TTC549 (cell line): ENCODE results near the gene CLDND2.

Source experiments
- FAIRE-seq: peaks from 2 replicates; lab custom pipeline; 2012; peaks lifted over from hg19 to GRCh38; lab: Jason Lieb, UNC

CLDND2 gene

DNA sequence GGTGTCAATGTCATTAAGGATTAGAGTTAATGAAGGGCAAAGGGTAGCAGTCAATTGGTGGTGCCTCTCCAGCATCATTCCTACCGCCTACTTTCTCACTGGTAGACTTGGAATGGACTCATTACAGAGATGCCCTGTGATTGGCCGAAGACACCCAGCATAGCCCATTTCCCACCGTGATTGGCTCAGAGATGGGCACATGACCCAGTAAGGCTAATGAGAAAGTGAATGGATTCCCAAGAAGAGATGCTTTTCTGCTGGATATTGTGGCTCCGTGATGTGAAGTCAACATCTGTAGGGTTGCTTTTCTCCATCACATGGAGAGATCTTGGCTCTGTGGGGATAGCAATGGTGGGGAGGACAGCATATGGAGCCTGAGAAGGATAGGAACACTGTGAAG is 38.4 kb downstream of the CLDND2 start:
- FAIRE-seq: no peak

DNA sequence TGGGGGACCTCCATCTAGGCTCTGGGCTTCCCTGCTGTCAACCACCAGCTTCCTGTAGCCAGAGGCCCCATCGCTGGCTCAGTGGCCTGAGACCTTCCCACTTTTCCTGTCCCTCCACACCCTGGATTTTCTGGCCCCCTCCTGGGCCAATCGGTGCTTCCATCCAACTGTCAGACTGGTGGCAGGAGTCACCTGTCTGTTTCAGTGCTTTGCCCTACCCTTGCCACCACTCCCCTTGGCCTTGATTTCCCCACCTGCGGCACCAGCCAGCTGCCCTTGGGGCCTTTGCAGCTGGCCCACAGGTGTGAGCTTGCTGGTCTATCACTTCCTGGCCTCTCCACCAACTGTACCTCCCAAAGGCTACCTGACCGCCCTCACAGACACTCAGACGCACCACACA is 39.4 kb downstream of the CLDND2 start:
- FAIRE-seq: no peak

DNA sequence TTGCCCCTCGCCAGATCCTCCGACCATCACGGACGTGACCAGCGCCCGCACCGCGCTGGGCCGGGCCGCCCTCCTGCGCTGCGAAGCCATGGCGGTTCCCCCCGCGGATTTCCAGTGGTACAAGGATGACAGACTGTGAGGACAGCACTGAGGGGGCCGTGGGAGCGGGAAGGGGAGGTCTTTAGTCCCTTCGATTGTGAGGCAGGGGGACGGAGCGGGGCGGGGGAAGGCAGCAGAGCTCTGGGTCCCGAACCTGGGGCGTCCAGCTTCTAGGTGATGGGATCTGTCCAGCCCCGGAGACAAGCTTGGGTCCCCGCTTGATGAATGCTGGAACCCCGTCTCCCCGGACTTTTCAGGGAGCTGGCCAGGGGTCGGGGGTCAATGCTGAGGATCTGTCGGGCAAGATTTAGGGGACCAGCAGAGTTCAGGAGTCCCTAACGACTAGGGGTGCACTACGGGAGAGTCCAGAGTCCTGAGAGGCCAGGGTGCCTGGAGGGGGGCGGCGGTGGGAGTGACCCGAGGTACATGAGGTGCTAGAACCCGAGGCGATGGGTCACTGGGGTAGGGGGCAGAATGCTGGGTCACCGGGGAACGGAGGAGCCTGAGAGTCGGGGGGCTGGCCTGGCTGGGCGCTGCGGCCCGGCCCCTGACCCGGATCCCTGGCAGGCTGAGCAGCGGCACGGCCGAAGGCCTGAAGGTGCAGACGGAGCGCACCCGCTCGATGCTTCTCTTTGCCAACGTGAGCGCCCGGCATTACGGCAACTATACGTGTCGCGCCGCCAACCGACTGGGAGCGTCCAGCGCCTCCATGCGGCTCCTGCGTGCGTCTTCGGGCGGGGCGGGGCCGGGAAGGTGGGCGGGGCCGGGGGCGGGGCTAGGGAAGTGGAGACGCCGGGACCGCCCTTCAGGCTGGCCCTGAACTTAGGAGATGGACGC is 41.5 kb downstream of the CLDND2 start:
- no peak for FAIRE-seq

DNA sequence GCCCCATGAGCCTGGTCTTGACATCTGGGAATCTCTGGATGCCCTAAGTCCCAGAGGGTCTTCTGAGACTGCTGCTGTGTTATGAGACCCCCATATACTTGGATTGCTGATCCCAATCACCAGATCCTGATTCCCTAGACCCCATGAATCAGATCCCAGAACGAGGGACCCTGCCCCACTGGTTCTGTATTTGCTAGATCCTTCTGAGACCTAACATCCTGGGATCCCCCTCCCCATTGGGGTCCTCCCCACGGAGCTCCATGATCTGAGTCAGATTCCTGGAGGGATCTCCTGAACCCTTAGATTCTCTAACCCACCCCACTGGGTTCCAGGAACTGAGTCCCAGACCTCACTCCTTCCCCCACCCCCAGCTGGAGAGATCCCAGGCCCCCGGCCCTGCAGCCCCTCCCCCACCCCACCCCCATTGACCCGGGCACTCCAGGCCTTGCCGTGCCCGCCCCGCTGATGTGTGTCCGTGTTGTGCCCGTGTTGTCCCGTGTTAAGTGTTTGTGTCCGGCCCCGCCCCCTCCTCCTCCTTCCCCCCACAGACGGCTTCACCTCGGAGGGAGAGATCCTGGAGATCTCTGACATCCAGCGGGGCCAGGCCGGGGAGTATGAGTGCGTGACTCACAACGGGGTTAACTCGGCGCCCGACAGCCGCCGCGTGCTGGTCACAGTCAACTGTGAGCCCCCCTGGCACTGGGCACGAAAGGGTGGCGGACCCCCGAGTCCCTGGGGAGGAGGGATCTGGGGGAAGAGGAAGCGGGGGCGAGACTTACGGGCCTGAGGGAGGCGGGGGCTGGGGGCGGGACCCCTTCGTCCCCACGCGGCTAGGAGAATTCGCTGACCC is 42.4 kb downstream of the CLDND2 start:
- no peak for FAIRE-seq

DNA sequence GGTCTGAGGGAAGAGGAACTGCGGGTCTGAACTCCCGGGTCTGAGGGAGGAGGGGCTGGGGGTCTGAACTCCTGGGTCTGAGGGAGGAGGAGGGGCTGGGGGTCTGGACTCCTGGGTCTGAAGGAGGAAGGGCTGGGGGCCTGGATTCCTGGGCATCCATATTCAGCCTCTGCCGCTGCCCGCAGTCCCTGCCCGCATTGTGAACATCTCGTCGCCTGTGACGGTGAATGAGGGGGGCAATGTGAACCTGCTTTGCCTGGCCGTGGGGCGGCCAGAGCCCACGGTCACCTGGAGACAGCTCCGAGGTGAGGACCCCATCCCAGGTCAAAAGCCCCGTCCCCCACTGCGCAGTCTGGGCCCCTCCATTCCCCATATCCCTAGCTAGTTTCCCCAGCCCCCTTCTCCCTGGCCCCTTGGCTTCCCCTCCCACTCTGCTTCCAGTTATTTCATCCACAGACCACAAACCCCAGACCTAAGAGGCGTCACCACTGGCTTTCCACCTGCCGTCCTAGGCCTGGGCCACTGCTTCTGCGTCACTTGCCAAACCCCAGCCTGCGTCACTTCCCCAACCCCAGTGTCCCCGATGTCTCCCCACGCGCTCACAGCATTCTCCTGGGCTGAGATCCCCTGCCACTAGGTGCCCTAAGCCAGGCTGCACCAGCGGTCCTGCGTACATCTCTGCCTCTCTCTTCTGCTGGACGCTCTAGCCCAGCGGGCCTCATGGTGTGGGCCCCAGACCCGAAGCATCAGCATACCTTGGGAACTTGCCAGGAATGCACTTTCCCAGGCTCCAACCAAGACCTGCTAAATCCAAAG is 43.4 kb downstream of the CLDND2 start:
- no peak for FAIRE-seq

DNA sequence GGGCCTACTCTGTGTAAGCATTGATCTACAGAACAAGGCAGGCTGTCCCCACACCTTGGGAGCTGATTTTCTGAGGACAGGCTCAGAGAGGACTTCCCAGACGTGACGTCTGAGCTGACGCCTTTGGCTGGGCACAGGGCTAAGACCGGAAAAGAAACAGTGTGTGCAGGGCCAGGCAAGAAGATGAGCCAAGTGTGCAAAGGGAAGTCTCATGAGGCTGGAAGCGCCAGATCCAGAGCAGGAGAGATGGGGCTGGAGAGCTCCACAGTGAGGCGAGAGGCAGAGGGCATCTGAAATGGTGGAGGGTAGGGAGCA is 44.7 kb downstream of the CLDND2 start:
- no peak for FAIRE-seq

DNA sequence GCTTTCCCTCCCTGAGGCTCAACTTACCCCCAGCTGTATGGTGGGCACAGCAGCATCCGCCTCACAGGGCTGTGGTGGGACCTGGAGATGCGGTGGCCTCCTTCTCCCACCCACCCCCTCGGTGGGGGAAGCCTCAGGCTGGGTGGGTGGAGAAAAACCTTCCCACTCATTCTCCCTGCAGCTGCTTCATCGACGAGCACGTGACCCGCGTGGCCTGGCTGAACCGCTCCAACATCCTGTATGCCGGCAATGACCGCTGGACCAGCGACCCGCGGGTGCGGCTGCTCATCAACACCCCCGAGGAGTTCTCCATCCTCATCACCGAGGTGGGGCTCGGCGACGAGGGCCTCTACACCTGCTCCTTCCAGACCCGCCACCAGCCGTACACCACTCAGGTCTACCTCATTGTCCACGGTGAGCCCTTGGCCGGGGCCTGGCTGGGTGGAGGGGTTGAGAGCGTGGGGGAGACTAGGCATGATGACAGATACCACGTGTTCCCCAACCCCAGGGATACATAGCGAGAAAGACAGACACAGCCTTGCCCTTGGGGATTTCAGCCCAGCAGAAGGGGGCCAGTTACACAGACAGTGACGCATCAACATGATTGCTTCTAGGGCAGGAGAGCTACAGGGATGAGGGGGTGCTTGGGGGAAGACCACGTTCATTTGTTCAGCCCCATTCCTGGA is 45.2 kb downstream of the CLDND2 start:
- FAIRE-seq: no peak

DNA sequence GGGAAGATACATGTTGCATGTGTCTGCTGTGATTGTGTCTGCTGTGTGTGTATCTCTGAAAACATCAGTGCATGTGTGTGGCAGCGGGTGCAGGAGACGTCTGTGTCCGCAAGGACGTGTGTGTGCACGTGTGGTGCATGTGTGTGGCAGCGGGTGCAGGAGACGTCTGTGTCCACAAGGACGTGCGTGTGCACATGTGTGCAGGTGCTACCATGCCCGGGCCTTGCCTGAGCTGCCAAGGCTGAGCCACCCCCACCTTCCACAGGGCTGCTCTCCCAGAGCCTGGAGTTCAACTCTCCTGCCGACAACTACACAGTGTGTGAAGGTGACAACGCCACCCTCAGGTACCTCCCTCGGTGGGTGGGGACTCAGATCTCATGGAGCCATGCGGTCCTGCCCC is 47.0 kb downstream of the CLDND2 start:
- no peak for FAIRE-seq

DNA sequence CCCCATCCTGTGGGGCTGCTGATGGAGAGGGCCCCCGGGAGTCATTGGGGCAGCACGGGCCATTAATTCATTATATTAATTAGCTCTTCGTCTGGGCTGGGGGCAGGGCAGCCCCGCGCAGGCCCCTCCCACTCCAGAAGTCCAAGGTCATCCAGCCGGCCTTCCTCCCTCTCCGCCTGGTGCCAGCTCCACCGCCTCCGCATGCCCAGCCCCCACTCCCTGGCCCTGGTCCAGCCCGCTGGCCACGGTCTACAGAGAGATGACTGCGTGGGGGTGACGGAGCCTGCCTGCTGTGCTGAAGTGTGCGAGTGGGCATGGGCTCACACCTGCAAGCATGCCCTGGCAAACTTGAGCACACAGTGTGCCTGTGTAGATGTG is 48.5 kb downstream of the CLDND2 start:
- FAIRE-seq: no peak

DNA sequence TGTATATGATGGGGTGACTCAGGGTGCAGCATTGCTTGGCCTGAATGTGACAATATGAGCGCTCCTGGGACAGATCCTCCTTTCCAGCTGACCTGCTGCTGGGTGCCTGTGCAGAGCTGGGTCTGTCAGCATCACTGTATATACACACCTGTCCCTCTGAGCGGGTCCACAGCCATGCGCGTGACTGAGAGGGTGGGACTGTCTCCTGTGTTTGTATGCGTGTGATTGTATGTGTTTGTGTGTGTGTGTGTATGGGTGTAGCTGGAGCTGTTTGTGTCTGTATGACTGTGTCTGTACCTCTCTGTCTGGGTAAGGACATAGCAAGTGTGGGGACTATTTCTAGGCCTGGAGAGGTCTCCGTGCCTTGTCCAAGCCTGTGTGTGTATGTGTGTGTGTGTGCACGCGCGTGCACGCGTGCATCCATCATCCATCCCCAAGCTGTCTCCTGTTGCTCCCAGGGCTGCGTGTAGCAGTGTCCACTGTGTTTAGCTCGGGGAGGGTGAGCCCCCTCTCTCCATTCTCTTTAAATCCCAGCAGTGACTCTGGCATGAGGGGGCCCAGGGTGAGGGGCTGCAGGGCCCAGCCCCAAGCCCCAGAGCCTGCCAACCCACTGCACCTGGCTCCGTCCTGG is 49.0 kb downstream of the CLDND2 start:
- no peak for FAIRE-seq

DNA sequence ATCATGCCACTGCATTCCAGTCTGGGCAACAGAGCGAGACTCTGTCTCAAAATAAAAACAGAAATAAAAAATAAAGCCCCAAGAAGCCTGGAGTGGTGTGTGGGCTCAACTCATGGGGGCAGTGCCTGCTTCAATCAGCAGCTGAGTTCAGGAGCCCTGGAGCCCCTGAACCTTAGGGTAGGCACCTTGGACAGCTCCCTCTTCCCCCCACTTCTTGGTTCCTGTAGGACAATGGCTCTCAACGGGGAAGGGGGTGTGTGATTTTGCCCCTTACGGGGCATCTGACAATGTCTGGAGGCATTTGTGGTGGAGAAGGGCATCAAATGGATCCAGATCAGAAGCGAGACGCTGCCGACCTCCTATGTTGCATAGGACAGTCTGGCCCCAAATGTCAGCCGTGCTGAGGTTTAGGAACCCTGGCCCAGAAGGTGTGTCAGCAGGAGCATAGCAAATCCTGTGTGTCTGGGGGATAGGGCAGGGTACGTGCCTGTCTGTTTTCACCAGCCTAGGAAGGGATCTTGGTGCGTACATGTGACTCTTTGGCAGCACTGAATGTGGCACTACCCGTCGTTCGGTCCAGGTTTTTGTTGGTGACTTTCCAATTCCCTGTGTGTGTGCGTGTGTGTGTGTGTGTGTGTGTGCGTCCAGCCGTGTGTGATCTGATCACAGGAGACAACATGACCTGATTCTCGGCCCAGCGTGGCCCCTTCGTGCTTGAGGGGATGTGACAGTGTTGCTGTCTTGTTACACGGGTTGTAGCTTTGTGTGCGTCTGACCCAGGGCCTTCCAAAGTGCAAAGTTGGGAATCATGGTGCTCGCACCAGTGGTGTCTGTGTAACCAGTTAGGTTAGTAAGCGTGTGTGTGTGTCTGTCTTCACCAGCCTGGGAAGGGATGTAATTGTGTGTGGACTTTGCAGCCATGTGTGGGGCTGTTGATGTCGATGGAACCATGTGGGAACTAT is 49.8 kb downstream of the CLDND2 start:
- no peak for FAIRE-seq

DNA sequence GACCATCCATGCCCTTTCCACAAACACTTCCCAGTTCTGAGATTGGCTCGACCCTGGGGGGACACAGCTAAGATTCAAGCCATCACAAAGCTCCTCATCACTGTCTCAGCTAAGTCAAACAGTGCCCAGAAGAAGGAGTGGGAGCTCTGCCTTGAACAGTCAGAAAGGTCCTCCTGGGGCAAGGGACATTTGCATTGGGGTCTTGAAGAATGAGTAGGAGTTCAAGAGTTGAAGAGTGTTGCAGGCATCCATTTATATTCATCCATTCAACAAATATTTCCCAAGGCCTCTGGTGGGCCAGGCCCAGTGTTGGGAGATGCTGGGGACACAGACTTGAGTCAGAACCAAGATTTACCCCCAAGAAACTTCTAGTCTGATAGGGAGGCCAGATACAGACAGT is 50.8 kb downstream of the CLDND2 start:
- FAIRE-seq: no peak

DNA sequence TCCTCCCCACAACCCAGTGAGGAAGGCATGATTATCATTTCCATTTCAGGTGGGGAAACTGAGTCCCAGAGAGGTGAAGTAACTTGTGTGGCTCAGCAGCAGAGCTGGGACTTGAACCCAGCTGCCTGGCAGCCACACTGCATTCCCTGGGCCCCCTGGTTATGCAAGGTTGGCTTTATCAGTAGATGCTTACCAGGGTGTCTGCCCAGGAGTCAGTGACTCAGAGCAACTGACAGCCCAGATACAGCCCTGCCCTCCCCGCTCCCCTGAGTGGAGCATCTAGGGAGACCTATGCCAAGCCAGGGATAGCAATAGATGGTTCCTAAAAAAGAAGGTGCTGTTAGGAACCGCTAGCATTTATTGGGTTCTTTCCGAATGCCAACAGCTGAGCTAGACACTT is 51.4 kb downstream of the CLDND2 start:
- no peak for FAIRE-seq
